ENCODE measurements around the gene C5orf52. TPM values are rescaled to one million over a fixed set of nuclear protein-coding genes. Genes with fewer than 3 reads are reported as not detected.
A peak's percentile ranks its signal among the peaks of the same experiment; 100 is the strongest.
"Not testable (repeated sequence)": the region's sequence is repeated elsewhere in the genome, so short reads cannot be mapped to it uniquely, and the experiment has no call there.

C5orf52 gene
- polyA plus RNA-seq, 12 donors = not detected

DNA sequence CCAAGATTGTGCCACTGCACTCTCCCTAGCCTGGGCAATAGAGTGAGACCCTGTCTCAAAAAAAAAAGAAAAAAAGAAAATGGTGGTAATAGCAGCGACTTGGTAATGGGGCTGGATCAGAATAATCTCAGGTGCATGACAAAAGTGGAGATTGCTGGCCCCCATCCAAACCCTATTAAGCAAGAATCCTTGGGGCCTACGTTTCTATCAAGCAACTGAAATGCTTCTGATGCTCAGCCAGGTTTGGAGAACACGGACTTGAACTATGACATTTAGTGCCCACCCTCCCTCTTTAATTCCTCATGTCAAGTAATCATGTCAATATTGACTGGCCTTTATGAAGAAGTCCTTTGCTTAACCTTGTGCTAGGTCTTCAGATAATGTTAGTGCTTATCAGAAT lies 6.6 kb downstream of the C5orf52 start:
- no peak for DNase-seq

DNA sequence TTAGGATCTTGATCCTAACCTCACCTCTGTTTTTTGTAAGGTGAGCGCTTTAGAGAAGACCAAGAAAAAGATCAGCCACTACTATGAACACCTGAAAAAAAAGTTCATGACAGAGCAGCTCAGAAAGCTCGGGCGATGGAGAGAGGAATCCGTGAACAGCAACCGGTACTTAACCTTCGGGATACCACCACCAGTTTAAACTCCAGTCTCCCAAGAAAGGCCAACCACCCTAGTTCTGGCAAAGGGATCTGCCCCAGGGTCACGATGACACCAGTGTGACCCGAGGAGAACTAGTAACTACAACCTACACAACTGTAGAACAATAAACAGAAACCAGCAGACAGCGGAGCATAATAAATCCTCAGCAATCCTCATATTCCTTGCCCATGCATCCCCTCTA lies 8.5 kb downstream of the C5orf52 start:
- DNase-seq = no peak

GRCh38 chr5:157680239-157680638 lies 8.9 kb downstream of the C5orf52 start:
- no peak for DNase-seq

DNA sequence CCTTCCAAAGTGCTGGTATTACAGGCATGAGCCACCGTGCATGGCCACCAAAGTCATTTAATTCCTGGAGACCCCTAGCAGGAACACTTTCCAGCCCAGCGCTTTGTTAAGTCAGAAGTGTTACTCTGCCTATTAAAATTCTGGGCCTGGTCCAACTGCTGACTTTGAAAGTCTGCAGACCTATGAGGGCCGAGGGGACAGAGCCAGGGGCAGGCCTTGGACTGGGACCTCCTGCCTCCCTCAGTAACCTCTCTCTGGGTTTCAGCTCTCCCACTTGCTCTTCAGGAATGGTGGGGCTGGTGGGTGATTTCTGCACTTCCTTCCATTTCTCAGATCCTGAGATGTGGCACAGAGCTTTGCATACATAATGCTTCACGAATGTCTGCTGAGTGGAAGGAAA lies 9.7 kb downstream of the C5orf52 start:
- no peak for DNase-seq

GRCh38 chr5:157682257-157682656 lies 10.9 kb downstream of the C5orf52 start:
- no peak for DNase-seq

DNA sequence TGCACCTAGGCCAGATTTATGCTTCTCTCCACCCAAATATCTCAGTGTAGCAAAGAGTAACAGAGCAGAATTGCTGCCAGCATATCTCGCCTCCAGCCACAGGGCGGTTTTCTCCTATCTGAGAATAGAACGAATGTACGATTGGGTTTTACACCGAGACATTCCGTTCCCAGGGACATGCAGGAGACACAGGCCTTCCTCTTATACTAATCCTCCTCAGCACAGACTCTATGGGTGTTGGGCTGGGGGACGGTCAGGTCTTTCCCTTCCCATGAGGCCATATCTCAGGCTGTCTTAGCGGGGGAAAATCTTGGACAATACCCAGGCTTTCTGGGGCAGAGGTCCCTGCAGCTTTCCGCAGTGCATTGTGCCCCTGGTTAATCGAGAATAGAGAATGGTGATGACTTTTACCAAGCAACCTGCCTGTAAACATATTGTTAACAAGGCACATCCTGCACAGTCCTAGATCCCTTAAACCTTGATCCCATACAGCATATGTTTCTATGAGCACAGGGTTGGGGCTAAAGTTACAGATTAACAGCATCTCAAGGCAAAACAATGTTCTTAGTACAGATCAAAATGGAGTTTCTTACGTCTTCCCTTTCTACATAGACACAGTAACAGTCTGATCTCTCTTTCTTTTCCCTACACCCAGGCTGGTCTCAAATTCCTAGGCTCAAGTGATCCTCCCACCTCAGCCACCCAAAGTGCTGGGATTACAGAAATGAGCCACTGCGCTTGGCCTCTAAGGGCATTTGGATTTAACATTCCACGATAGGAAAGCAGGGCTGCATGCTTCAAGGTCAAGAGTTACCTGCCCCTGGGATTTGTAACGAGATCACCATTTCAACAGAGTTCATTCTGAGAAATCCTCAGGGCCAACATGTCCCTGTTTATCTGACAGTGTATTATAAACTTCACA lies 15.2 kb downstream of the C5orf52 start:
- not testable (repeated sequence) for DNase-seq

GRCh38 chr5:157687198-157687554 lies 15.8 kb downstream of the C5orf52 start:
- no peak for DNase-seq

DNA sequence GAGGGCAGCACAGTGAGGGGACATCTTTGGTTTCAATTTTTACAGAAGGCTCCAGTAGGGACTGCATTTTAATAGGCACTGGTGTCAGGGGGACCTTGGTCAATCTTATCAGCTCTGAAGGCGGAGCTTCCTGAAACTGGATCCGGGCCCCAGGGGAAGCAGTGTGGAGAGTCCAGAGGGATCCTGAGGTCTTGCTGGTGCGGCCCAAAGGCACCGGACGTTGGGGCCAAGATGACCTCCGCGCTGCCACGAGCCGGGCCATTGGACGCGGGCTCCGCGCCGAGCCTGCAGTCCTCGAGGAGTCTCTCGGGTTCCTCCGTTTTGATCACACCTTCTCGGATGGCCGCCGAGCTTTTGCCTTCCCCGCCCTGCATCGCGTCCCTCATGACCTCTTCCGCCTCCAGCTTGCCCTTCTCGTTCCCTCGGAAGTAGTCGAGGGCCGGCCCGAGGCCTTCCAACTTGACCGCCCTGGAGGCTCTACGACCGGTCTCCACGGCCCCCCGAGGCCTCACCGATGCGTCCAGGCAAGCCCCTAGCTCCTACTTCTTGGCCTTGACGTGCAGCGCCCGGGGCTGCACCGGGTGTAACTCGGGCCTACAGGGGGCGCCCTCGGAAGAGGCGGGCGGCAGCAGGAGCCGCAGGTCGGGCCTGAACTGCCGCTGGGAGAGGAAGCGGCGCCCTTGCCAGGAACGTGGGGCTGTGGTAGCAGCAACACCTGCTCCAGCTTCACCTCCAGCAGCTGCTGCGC lies 18.8 kb downstream of the C5orf52 start:
- DNase-seq = no peak

DNA sequence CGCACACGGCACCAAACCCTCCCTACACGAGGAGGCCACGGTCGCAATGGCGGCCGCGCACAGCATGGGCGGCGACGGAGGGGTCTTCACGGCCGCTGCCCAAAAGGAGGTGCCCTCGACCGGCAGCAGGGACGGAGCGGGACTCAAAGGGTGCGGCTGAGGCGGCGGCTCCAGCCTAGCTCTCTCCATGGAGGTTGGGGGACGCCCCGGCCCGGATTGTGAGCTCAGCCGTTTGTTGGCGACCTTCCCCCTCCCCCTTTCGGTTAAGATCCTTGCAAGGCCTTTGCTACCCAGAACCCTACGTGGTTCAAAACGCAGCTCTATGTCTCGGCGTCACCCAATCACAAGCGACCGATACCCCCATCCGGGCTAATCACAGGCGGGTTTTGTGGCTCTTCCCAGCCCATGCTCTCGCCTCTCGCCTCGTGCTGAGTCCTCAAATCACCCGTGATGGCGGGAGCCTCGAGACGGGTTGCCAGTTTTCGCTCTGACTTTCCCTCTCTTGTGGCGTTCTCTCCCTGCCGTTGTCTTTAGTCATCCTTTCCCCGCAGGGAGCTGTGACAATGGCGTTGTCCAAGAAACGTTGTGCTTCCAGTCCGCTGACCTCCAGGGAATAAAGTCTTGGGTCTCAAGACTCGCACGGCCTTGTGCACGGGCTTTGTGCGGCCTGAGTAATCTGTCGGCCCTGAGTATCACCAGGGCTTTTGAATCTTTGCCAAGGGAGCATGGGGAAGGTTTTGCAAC lies 19.5 kb downstream of the C5orf52 start:
- no peak for DNase-seq

DNA sequence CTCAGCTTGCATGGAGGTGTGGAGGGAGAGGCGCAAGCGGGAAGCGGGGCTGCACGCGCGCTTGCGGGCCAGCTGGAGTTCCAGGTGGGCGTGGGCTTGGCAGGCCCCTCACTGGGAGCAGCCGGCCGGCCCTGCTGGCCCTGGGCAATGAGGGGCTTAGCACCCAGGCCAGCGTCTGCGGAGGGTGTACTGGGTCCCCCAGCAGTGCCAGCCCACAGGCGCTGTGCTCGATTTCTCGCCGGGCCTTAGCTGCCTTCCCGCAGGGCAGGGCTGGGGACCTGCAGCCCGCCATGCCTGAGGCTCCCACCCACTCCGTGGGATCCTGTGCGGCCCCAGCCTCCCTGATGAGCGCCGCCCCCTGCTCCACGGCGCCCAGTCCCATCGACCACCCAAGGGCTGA lies 22.5 kb downstream of the C5orf52 start:
- DNase-seq = not testable (repeated sequence)

DNA sequence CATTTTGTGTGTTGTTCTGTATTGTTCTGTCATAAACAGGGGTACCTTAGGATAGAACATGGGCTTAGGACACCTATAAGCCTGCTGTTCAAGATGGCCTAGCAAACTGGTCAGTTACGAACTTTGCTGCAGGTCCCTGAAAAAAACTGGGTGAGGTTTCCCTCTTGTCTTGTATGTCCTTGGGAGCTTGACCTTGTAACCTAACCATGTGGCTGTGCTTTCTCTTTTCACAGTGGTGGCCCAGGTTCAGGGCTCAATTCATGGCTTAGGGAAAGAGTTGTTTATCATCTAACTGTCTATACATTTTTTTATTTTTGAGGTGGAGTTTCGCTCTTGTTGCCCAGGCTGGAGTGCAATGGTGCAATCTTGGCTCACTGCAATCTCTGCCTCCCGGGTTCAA lies 24.8 kb downstream of the C5orf52 start:
- not testable (repeated sequence) for DNase-seq

- not testable (repeated sequence) for DNase-seq
Observed at GRCh38 chr5:157698674-157699073, 27.3 kb downstream of the C5orf52 start.

GRCh38 chr5:157703736-157704135 lies 32.4 kb downstream of the C5orf52 start:
- no peak for DNase-seq

GRCh38 chr5:157708866-157709265 lies 37.5 kb downstream of the C5orf52 start:
- DNase-seq = no peak

DNA sequence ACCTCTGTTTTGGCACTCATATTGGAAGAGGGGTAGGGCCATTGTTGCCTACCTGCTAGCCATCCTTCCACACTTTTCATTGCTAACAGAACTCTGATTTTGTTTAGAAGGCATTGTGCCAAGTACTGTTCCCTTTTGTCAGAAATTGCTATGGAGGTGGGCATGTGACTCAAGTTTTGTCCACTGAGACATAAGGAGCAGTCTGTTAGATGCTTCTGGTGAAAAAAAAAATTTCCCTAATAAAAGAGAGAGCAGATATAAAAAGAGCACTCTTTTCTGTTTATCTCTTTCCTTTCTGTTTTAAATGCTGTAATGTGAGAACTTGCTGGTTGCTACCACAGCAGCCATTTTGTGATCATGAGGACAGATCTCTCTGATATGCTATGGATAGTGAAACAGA lies 38.0 kb downstream of the C5orf52 start:
- DNase-seq = no peak

GRCh38 chr5:157710431-157710830 lies 39.1 kb downstream of the C5orf52 start:
- DNase-seq = no peak

DNA sequence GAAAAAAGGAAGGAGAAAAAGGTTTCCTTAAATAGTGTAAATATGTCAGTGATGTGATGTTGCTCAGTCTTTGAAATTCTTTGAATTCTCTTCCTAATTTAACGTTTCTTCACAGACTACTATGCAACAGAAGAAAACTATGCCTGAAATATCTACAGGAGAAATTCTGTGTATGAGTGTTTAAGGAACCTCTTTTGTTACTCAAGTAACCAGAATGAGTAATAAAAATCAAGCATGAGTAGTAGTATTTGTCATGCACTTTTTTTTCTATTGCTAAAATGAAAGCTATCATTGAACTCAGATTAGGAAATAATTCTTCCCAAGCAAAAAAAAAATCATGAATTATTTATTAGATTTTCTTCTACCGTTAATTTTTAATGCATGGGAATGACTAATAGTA lies 39.5 kb downstream of the C5orf52 start:
- DNase-seq = no peak

DNA sequence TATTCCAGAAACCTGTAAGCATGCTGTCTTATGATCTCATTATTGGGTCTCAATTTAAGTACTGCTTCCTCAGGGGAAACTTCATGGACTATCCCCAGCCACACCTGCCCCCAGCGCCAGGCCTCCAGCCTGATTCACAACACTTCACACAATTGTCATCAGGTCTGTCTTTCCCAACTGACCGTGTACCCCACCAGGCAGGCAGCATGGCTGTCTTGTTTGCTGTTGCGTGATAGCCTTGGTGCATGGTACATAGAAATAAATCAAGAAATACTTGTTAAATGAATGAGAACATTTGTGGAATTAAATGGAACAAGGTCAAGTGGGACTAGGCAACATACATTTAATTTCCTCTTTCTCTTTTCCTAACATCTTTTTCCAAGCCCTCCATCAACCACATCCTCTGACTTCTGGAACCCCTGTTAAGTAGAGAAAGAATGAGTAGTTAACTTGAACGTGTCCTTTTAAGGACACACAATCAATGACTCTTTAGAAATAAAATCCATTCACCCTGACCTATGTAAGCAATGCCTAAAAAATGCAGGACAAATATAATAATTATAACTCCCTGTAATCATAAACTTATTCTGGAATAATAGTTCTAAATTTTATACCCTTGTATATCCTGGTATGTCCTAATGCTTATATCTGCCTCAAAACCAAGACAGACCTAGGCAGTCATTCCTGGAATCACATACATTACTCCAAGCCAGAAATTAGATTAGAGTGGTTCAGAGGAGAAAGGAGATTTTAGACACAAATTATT lies 42.7 kb downstream of the C5orf52 start:
- DNase-seq = no peak

- DNase-seq = no peak
Observed at GRCh38 chr5:157714596-157714864, 43.2 kb downstream of the C5orf52 start.

GRCh38 chr5:157718519-157718918 lies 47.2 kb downstream of the C5orf52 start:
- peak; percentile 65 for DNase-seq

DNA sequence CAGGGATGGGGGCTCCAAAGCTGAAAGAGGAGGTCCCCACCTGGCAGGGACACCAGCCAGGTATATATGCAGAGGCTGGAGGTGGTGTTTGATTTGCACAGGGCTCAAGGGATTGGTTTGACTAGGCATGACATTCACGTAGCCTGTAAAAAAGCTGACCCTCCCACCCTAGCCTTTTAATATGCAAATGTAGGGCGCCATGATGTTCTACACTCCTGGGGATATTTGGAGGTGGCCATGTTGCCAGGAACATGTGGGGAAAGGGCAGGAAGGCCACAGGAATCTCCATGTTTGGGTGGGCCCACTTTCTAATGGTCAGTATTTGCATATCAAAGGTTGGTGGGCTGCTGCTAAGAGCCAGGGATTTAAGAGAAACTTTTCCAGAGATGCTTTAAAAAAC lies 47.9 kb downstream of the C5orf52 start:
- DNase-seq = no peak

DNA sequence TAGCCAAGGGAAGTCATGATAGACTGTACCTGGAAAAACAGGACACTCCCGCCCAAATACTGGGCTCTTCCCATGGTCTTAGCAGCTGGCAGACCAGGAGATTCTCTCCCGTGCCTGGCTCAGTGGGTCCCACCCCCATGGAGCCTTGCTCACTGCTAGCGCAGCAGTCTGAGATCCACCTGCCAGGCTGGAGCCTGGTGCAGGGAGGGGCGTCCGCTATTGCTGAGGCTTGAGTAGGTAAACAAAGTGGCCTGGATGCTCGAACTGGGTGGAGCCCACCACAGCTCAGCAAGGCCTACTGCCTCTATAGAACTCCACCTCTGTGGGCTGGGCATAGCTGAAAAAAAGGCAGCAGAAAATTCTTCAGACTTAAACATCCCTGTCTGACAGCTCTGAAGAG lies 49.8 kb downstream of the C5orf52 start:
- no peak for DNase-seq

All from muscle of arm (tissue), 12 donors.